ENCODE data around the gene CYP3A4. TPM values are rescaled to one million over a fixed set of nuclear protein-coding genes. Genes with fewer than 3 reads are reported as not detected.

Gene CYP3A4
- total and polyA plus RNA-seq, 2 of the 13 experiments (the other 11 are each of a cell fraction or from before 2014, with no cell fraction given) = 0.11 to 0.24 TPM

DNA sequence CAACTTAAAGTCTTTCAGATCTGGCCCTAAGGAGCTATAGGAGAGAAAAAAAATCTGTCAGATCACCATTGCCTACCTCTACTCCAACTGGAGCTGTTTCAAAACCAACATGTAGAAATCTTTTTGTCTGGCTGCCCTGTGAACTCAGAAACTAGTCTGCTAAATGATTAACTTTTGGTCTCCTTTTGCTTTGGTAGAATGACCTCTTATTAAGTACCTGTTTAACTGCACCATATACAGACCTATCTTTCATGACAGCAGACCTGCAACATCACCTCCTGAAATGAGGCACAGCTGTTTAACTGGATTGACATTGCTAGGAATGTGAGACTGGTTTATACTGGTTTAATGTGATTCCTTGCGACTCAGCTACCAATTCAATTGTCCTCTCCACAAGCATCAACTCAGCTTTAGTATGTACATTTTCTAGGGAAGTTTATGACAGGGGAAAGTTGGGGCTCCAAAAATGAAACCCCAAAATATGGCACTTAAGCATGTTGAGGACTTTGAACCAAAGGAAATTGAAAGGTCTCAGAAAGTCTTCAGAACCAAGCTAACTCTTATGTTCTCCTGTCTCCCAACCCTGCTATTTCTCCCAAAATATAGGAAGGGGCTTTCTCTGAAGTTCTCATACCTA is 45.7 kb upstream of the CYP3A4 start (continued):
- no peak for TF ChIP-seq ZNF790 (CRISPR knock-in tag; IDR thresholded peaks at IDR 0.05; ENCODE audit: borderline replicate concordance)
- no peak for TF ChIP-seq NFRKB (IDR thresholded peaks at IDR 0.05)
- TF ChIP-seq, protein P1, sequence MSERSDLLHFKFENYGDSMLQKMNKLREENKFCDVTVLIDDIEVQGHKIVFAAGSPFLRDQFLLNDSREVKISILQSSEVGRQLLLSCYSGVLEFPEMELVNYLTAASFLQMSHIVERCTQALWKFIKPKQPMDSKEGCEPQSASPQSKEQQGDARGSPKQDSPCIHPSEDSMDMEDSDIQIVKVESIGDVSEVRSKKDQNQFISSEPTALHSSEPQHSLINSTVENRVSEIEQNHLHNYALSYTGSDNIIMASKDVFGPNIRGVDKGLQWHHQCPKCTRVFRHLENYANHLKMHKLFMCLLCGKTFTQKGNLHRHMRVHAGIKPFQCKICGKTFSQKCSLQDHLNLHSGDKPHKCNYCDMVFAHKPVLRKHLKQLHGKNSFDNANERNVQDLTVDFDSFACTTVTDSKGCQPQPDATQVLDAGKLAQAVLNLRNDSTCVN (CRISPR knock-in tag; IDR thresholded peaks at IDR 0.05; ENCODE audit: borderline replicate concordance) = no peak
- no peak for TF ChIP-seq ZNF747 (CRISPR knock-in tag; IDR thresholded peaks at IDR 0.05; ENCODE audit: borderline replicate concordance)
- TF ChIP-seq, protein P2, sequence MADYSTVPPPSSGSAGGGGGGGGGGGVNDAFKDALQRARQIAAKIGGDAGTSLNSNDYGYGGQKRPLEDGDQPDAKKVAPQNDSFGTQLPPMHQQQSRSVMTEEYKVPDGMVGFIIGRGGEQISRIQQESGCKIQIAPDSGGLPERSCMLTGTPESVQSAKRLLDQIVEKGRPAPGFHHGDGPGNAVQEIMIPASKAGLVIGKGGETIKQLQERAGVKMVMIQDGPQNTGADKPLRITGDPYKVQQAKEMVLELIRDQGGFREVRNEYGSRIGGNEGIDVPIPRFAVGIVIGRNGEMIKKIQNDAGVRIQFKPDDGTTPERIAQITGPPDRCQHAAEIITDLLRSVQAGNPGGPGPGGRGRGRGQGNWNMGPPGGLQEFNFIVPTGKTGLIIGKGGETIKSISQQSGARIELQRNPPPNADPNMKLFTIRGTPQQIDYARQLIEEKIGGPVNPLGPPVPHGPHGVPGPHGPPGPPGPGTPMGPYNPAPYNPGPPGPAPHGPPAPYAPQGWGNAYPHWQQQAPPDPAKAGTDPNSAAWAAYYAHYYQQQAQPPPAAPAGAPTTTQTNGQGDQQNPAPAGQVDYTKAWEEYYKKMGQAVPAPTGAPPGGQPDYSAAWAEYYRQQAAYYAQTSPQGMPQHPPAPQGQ (CRISPR knock-in tag; IDR thresholded peaks at IDR 0.05; ENCODE audit: borderline replicate concordance) = no peak
- no peak; the same call in 1 of the 2 replicates for TF ChIP-seq TCF7L2 (IDR thresholded peaks at IDR 0.05; ENCODE audit: low read depth, low read length)
- no peak for TF ChIP-seq RNF2 (conservative IDR thresholded peaks at IDR 0.05; ENCODE audit: low read depth)
- no peak for TF ChIP-seq ZNF160 (CRISPR knock-in tag; IDR thresholded peaks at IDR 0.05)
- TF ChIP-seq POGZ (CRISPR knock-in tag; IDR thresholded peaks at IDR 0.05) = no peak; the same call in none of the 2 replicates
- TF ChIP-seq SIX1 (CRISPR knock-in tag; IDR thresholded peaks at IDR 0.05; ENCODE audit: borderline replicate concordance) = no peak
- TF ChIP-seq ZNF335 (CRISPR knock-in tag; IDR thresholded peaks at IDR 0.05) = 0 out of 2 replicates have a peak, but pooled peaks have one; percentile 20
- TF ChIP-seq ZC3H4 (CRISPR knock-in tag; IDR thresholded peaks at IDR 0.05; ENCODE audit: borderline replicate concordance) = no peak
- TF ChIP-seq, protein P3, sequence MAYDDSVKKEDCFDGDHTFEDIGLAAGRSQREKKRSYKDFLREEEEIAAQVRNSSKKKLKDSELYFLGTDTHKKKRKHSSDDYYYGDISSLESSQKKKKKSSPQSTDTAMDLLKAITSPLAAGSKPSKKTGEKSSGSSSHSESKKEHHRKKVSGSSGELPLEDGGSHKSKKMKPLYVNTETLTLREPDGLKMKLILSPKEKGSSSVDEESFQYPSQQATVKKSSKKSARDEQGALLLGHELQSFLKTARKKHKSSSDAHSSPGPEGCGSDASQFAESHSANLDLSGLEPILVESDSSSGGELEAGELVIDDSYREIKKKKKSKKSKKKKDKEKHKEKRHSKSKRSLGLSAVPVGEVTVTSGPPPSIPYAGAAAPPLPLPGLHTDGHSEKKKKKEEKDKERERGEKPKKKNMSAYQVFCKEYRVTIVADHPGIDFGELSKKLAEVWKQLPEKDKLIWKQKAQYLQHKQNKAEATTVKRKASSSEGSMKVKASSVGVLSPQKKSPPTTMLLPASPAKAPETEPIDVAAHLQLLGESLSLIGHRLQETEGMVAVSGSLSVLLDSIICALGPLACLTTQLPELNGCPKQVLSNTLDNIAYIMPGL (CRISPR knock-in tag; IDR thresholded peaks at IDR 0.05; ENCODE audit: borderline replicate concordance in 1 of 2, low read depth in 1 of 2) = no peak
- TF ChIP-seq DNMT1 (CRISPR knock-in tag; IDR thresholded peaks at IDR 0.05) = no peak
- TF ChIP-seq CBX1 (IDR thresholded peaks at IDR 0.05; ENCODE audit: low read depth) = no peak
- 0 out of 2 replicates have a peak, but pooled peaks have one; percentile 23 for TF ChIP-seq MXD4 (CRISPR knock-in tag; IDR thresholded peaks at IDR 0.05)
- TF ChIP-seq ZNF605 (CRISPR knock-in tag; IDR thresholded peaks at IDR 0.05) = no peak
- no peak for TF ChIP-seq TP53 (CRISPR knock-in tag; conservative IDR thresholded peaks at IDR 0.05)
- TF ChIP-seq ZNF232 (CRISPR knock-in tag; IDR thresholded peaks at IDR 0.05; ENCODE audit: borderline replicate concordance) = no peak
- no peak for TF ChIP-seq NR3C1 (CRISPR knock-in tag; IDR thresholded peaks at IDR 0.05)
- no peak for TF ChIP-seq TSC22D2 (CRISPR knock-in tag; IDR thresholded peaks at IDR 0.05; ENCODE audit: borderline replicate concordance)
- no peak for TF ChIP-seq FOXK2 (IDR thresholded peaks at IDR 0.05)
- no peak for TF ChIP-seq SP1 (IDR thresholded peaks at IDR 0.05)
- TF ChIP-seq SP1 (CRISPR knock-in tag; IDR thresholded peaks at IDR 0.05) = no peak
- no peak for TF ChIP-seq ZFYVE20 (CRISPR knock-in tag; IDR thresholded peaks at IDR 0.05; ENCODE audit: borderline replicate concordance, low read depth)

Measured in HepG2 (cell line).